IgD-negative memory B cell (primary cell): ENCODE results near the gene GPBP1L1. TPM values are rescaled to one million over a fixed set of nuclear protein-coding genes. Genes with fewer than 3 reads are reported as not detected.
"Not testable (repeated sequence)": the region's sequence is repeated elsewhere in the genome, so short reads cannot be mapped to it uniquely, and the experiment has no call there.

ENCODE experiments used
- H3K27ac Mint-ChIP-seq, 3 donors: one replicate each; pipeline ENCODE4 v1.8.0; 2020 to 2022; ENCODE audit warnings: mild to moderate bottlenecking in 3 of 3, mixed read lengths in 3 of 3, moderate library complexity in 1 of 3
- H3K27me3 Mint-ChIP-seq: one replicate; pipeline ENCODE4 v1.8.0; 2021; ENCODE audit warnings: mixed read lengths
- H3K36me3 Mint-ChIP-seq: one replicate; pipeline ENCODE4 v1.8.0; 2020; ENCODE audit warnings: mild to moderate bottlenecking, mixed read lengths
- H3K4me1 Mint-ChIP-seq, 3 donors: one replicate each; pipeline ENCODE4 v1.8.0; 2020 to 2022; ENCODE audit warnings: mixed read lengths in 3 of 3, mild to moderate bottlenecking in 1 of 3
- H3K4me3 Mint-ChIP-seq, 4 donors: one replicate each; pipeline ENCODE4 v1.8.0; 2020 to 2022; ENCODE audit warnings: mild to moderate bottlenecking in 4 of 4, mixed read lengths in 4 of 4, moderate library complexity in 3 of 4
- H3K9me3 Mint-ChIP-seq, 3 donors: one replicate each; pipeline ENCODE4 v1.8.0; 2020 to 2021; ENCODE audit warnings: mixed read lengths in 3 of 3, mild to moderate bottlenecking in 1 of 3
- polyA plus RNA-seq: library from polyadenylated mRNA; unstranded; fragments of 300-500 nt; fragmentation: Illumina TruSeq; gene quantifications from one replicate; pipeline ENCODE4 v1.2.3, GENCODE V29; 2021

GPBP1L1 gene, protein sequence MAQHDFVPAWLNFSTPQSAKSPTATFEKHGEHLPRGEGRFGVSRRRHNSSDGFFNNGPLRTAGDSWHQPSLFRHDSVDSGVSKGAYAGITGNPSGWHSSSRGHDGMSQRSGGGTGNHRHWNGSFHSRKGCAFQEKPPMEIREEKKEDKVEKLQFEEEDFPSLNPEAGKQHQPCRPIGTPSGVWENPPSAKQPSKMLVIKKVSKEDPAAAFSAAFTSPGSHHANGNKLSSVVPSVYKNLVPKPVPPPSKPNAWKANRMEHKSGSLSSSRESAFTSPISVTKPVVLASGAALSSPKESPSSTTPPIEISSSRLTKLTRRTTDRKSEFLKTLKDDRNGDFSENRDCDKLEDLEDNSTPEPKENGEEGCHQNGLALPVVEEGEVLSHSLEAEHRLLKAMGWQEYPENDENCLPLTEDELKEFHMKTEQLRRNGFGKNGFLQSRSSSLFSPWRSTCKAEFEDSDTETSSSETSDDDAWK
- 83.4 TPM for polyA plus RNA-seq

DNA sequence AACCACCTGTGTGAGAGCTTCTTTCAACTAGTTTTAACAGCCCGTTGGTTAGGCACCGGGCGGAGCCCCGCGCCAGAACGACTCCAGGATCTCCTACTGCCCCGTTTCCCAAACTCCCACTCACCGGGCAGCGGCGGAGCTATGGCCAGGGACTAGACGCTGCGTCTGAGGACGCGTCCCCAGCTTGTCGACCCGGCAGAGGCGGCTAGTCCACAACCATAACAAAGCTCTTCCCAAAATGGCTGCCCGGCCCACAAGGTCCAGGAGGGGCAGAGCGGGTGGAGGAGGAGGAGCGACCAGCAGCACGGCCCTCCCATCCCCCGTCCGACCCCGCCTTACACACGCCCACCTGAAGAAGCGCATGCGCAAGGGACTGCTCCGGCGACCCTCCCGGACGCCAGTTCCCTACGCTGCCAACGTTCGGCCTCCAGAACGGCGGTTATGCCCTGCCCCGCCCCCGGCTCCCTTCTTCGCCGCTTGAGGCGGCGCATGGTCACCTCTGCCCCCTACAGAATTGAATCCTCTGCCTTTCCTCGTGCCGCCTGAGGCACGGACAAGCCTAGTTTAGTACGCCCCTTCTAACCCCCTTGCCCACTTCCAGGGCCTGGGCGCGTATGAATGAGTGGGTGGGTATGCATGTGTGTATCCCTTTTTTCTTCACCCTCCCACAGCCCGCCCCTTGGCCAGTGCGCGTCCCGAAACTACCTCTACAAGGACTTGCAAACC is at the start of gene GPBP1L1:
Gene GPBP1L1, minus strand, starts transcription at position 246 of the 726 bp plus-strand sequence. CDS start 27,446 bp downstream, outside the sequence.
- Mint-ChIP-seq H3K4me1 (peaks cover 17 to 41% (median 35%) of the 10 kb centered on the region in 3 donors), H3K36me3 (no peaks in the 10 kb centered on the region), H3K4me3 (peak within 1 kb of the TSS; percentile 93 to 100 (median 99))

DNA sequence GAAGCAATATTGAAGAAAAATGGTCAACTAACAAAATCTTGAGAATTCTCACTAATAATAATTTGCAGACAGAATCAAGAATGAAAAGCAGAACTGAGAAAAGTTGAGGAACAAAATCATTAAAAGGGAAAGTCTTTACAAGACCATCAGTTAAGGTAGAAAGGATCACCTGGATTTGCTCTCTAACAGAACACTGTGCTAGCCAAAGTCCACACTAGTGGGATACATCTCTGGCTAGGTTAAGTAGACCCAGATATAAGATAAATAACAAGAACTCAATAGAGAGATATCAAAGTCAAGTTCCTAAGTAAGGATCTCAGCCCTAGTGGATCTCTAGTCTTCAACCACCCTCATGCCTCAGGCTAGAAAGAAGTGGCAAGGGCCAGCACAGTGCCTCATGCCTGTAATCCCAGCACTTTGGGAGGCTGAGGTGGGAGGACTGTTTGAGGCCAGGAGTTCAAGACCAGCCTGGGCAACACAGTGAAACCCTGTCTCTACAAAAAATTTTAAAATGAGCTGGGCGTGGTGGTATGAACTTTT is 44.5 kb upstream of the GPBP1L1 start:
- H3K27ac Mint-ChIP-seq = no peak overlapping the region
- H3K27me3 Mint-ChIP-seq = no peaks in the 10 kb centered on the region
- peaks cover 6 to 7% (median 6%) of the 10 kb centered on the region in 3 donors for H3K4me1 Mint-ChIP-seq
- peaks cover 6% of the 10 kb centered on the region for H3K36me3 Mint-ChIP-seq
- no peaks in the 10 kb centered on the region for H3K9me3 Mint-ChIP-seq
- H3K4me3 Mint-ChIP-seq = no peak overlapping the region

More for the DNA sequence above, at the start of gene GPBP1L1:
- Mint-ChIP-seq H3K27ac (peak within 1 kb of the TSS; percentile 98 to 100 (median 100)), H3K9me3 (no peaks in the 10 kb centered on the region), H3K27me3 (no peaks in the 10 kb centered on the region)

DNA sequence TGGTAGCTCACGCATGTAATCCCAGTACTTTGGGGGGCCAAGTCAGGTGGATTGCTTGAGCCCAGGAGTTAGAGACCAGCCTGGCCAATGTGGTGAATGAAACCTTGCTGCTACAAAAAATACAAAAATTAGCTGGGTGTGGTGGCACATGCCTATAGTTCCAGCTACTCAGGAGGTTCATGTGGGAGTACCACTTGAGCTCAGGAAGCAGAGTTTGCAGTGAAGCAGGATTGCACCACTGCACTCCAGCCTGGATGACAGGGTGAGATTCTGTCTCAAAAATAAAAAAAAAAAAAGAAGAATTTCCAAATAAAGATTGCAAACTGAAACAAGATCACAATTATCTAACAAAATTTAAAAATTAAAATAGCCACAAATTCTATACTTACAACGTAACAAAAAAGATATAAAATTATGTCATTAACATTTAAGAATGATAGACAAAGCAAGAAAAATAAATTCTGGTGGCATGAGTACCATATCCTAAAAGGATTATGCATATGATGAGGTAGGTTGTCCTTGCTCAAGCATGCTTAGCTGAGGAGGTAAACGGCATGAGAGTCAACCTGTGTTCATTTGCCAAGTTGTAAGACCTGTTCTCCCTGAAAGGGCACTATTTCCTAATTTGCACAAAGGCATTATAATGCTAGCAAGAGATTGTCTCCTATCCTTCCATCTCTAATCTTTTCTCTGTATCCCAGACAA is 43.9 kb upstream of the GPBP1L1 start:
- Mint-ChIP-seq H3K36me3 (peaks cover 6% of the 10 kb centered on the region), H3K27ac (no peak overlapping the region), H3K4me1 (peaks cover 6 to 7% (median 6%) of the 10 kb centered on the region in 3 donors), H3K4me3 (peak overlapping the region in 1 of 4 donors; percentile 44), H3K27me3 (no peaks in the 10 kb centered on the region), H3K9me3 (no peaks in the 10 kb centered on the region)

GRCh38 chr1:45726007-45726406 is 39.7 kb upstream of the GPBP1L1 start:
- not testable (repeated sequence) for H3K36me3 Mint-ChIP-seq, H3K27me3 Mint-ChIP-seq, H3K4me3 Mint-ChIP-seq, H3K27ac Mint-ChIP-seq, H3K9me3 Mint-ChIP-seq, H3K4me1 Mint-ChIP-seq

- H3K27me3 Mint-ChIP-seq = no peaks in the 10 kb centered on the region
- no peak overlapping the region for H3K4me3 Mint-ChIP-seq
- peaks cover 2% of the 10 kb centered on the region for H3K36me3 Mint-ChIP-seq
- no peaks in the 10 kb centered on the region for H3K4me1 Mint-ChIP-seq
- H3K9me3 Mint-ChIP-seq = no peaks in the 10 kb centered on the region
- no peak overlapping the region for H3K27ac Mint-ChIP-seq
Measured at GRCh38 chr1:45723248-45723930, 37.1 kb upstream of the GPBP1L1 start.

DNA sequence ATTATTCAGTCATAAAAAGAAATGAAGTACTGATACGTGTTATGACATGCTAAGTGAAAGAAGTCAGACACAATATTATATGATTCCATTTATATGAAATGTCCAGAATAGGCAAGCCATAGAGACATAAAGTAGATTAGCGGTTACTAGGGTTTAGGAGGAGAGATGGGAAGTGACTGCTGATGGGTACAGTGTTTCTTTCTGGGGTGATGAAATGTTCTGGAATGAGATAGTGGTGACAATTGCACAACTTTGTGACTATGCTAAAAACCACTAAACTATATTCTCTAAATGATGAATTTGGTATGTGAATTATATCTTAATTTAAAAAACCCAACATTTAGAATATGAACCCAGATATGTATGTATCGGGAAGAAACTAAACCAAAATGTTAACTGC is 36.5 kb upstream of the GPBP1L1 start:
- no peak overlapping the region for H3K27ac Mint-ChIP-seq
- no peaks in the 10 kb centered on the region for H3K9me3 Mint-ChIP-seq
- no peaks in the 10 kb centered on the region for H3K27me3 Mint-ChIP-seq
- no peak overlapping the region for H3K4me3 Mint-ChIP-seq
- no peaks in the 10 kb centered on the region for H3K4me1 Mint-ChIP-seq
- H3K36me3 Mint-ChIP-seq = peaks cover 2% of the 10 kb centered on the region

DNA sequence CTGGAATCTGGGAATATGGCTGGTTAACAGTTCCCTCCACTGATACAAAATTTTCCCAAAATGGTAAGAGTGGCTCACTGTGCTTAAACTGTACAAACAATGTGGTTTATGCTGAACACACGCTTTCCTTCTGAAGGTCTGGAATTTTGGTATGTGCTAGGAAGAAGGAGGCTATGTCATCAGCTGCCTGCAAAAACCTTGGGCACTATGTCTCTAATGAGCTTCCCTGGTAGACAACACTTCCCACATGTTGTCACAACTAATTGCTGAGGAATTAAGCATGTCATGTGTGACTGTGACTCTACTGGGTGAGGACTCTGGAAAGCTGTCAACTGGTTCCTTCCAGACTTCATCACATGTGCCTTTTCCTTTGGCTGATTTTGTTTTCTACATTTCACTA is 34.9 kb upstream of the GPBP1L1 start:
- no peaks in the 10 kb centered on the region for H3K4me1 Mint-ChIP-seq
- H3K36me3 Mint-ChIP-seq = peaks cover 2% of the 10 kb centered on the region
- no peak overlapping the region for H3K4me3 Mint-ChIP-seq
- H3K9me3 Mint-ChIP-seq = no peaks in the 10 kb centered on the region
- H3K27ac Mint-ChIP-seq = no peak overlapping the region
- H3K27me3 Mint-ChIP-seq = no peaks in the 10 kb centered on the region

- no peaks in the 10 kb centered on the region for H3K9me3 Mint-ChIP-seq
- H3K4me3 Mint-ChIP-seq = no peak overlapping the region
- H3K4me1 Mint-ChIP-seq = peaks cover 0 to 1% (median 0%) of the 10 kb centered on the region in 3 donors
- H3K27me3 Mint-ChIP-seq = no peaks in the 10 kb centered on the region
- peaks cover 2% of the 10 kb centered on the region for H3K36me3 Mint-ChIP-seq
- H3K27ac Mint-ChIP-seq = no peak overlapping the region
Measured at GRCh38 chr1:45718289-45718688, 32.0 kb upstream of the GPBP1L1 start.

- not testable (repeated sequence) for H3K27me3 Mint-ChIP-seq, H3K4me3 Mint-ChIP-seq, H3K36me3 Mint-ChIP-seq, H3K27ac Mint-ChIP-seq, H3K4me1 Mint-ChIP-seq, H3K9me3 Mint-ChIP-seq
Measured at GRCh38 chr1:45717386-45717785, 31.1 kb upstream of the GPBP1L1 start.

- peaks cover 2% of the 10 kb centered on the region for H3K36me3 Mint-ChIP-seq
- H3K4me1 Mint-ChIP-seq = peaks cover 0 to 1% (median 0%) of the 10 kb centered on the region in 3 donors
- no peak overlapping the region for H3K27ac Mint-ChIP-seq
- H3K4me3 Mint-ChIP-seq = no peak overlapping the region
- no peaks in the 10 kb centered on the region for H3K9me3 Mint-ChIP-seq
- no peaks in the 10 kb centered on the region for H3K27me3 Mint-ChIP-seq
Measured at GRCh38 chr1:45716700-45717099, 30.4 kb upstream of the GPBP1L1 start.

DNA sequence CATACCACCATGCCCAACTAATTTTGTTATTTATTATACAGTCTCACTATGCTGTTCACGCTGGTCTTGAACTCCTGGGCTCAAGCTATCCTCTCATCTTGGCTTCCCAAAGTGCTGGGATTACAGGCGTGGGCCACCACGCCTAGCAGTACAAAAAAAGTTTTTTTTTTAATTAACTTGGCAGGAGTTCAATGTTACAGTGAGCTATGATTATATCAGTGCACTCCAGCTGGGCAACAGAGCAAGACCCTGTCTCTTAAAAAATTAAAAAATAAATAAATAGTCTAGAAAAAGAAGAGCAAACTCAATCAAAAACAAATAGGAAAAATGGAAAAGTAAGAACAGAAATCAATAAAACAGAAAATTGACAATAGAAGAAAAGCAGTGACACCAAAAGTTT is 27.4 kb upstream of the GPBP1L1 start:
- no peak overlapping the region for H3K4me3 Mint-ChIP-seq
- no peaks in the 10 kb centered on the region for H3K27me3 Mint-ChIP-seq
- H3K4me1 Mint-ChIP-seq = peaks cover 0 to 1% (median 0%) of the 10 kb centered on the region in 3 donors
- H3K27ac Mint-ChIP-seq = no peak overlapping the region
- no peaks in the 10 kb centered on the region for H3K36me3 Mint-ChIP-seq
- no peaks in the 10 kb centered on the region for H3K9me3 Mint-ChIP-seq

DNA sequence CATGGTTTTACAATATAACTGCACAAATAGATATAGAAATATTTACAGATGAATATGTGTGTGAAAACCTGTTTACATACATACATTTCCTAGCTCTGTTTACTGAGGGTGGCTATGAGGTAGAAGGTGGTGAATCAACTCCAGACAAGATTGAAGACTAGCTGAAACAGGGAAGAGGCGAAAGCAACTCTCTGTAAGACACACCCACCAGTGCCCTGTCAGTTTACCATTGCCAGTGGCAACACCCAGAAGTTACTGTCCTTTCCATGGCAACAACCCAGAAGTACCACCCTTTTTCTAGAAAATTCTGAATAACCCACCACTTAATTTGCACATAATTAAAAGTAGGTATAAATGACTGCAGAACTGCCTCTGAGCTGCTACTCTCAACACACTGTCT is 18.3 kb upstream of the GPBP1L1 start:
- H3K9me3 Mint-ChIP-seq = peaks cover 0 to 5% (median 2%) of the 10 kb centered on the region in 3 donors
- H3K4me1 Mint-ChIP-seq = no peaks in the 10 kb centered on the region
- H3K36me3 Mint-ChIP-seq = peaks cover 8% of the 10 kb centered on the region
- H3K4me3 Mint-ChIP-seq = no peak overlapping the region
- H3K27me3 Mint-ChIP-seq = no peaks in the 10 kb centered on the region
- no peak overlapping the region for H3K27ac Mint-ChIP-seq

GRCh38 chr1:45694823-45695222 is 8.5 kb upstream of the GPBP1L1 start:
- Mint-ChIP-seq H3K9me3 (no peaks in the 10 kb centered on the region), H3K27ac (no peak overlapping the region), H3K36me3 (peaks cover 2% of the 10 kb centered on the region), H3K4me1 (peaks cover 3 to 5% (median 5%) of the 10 kb centered on the region in 3 donors), H3K4me3 (no peak overlapping the region), H3K27me3 (no peaks in the 10 kb centered on the region)

DNA sequence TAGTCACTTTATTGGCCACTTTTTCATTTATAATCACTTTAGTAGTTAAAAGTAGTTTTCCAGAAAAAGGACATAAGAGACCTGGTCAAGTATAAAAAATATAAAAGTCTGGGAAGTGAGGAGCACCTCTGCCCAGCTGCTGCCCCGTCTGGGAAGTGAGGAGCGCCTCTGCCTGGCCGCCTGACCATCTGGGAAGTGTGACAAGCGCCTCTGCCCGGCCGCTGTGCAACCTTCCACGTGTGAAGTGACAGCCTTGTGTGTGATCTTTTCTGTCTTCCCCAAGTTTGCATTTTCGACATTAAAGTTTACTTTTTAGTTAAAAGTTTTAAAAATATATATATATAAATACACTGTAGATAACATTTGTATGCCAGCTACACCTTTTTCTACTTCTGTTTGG is 7.5 kb upstream of the GPBP1L1 start:
- peak overlapping the region in 1 of 4 donors; percentile 8 for H3K4me3 Mint-ChIP-seq
- not testable (repeated sequence) for H3K27ac Mint-ChIP-seq, H3K36me3 Mint-ChIP-seq, H3K4me1 Mint-ChIP-seq, H3K9me3 Mint-ChIP-seq, H3K27me3 Mint-ChIP-seq
